HG03196 (cell line): ENCODE data around the gene SLC38A3.
"Not testable (repeated sequence)": the region's sequence is repeated elsewhere in the genome, so short reads cannot be mapped to it uniquely, and the experiment has no call there.

Experiments used
- ATAC-seq: cut with Tn5 transposase; IDR thresholded peaks from one replicate; pipeline ENCODE4 v1.9.1; 2021; ENCODE audit not compliant: unreplicated experiment

SLC38A3 gene

DNA sequence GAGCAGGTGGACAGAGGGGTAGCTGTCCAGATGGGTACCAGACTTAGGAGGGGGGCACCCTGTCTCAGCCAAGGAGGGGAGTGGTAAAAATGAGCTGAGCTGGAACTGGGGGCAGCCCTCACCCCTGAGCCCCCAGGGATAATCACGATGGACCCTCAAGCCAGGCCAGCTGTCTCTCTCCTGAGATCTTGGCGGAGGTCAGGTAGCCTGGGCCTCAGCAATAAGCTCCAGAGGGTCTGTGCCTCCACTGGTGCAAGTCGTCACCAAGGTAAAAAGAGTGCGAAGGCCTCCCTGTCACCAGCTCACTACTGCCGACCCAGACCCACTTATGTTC is 5.1 kb downstream of the SLC38A3 start:
- ATAC-seq = no peak

DNA sequence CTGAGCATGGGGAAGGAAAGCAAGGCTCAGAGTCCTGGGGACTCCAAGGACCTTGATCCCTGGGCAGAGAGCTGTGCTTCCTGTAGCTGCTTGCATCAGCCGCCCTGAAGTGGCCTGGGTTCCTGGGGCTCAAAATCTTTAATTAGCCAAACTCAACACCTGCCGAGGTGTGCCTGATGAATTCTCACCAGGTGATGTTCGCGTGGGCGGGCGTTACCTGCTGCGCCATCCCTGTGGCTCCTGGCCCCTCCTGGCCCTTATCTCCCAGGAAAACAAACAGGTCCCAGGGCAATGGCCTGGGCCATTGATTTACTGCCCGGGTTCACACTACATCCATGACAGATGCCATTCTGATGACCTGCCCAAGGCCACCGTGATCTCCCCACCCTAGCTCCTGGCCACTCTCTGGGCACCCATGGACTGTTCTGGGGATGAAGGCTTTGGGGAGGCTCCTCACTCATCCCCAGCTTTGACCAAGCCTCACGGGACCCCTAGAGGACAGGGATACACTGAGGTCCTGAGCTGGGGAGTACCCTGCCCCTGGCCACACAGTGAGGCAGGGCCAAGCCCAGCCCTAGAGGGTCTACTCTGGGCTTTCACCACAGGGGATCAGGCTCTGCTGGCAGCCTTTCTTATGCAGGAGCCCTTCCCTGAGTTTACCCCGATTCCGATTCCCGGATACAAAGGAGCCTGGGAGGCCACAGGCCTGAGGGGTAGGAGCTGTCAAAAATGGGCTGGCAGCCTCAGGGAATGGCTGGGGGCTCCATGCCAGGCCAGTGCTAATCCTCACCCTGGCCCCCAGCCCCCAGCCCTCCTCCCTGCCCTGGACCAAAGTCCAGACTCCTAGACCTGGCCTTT is 5.7 kb downstream of the SLC38A3 start:
- ATAC-seq = no peak

GRCh38 chr3:50211368-50211717 is 6.3 kb downstream of the SLC38A3 start:
- not testable (repeated sequence) for ATAC-seq

DNA sequence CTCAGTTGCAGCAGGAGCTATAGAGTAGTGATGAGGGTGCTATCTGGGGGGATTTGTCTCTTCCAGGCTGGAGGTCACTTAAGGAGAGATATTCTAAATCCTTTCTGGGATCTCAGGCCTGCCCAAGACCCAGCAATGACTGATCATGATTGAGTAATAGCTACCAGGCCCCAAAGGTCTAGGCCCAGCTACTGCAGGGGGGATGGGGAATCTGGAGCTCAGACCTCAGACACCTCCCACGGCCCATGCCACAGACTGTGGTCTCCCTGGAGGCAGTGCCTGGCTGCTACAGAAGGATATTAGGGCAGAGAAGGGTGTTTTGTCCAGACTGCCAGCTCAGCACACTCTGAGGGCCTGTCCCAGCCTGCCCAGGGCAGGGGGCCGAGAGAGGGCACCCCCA is 6.9 kb downstream of the SLC38A3 start:
- no peak for ATAC-seq

DNA sequence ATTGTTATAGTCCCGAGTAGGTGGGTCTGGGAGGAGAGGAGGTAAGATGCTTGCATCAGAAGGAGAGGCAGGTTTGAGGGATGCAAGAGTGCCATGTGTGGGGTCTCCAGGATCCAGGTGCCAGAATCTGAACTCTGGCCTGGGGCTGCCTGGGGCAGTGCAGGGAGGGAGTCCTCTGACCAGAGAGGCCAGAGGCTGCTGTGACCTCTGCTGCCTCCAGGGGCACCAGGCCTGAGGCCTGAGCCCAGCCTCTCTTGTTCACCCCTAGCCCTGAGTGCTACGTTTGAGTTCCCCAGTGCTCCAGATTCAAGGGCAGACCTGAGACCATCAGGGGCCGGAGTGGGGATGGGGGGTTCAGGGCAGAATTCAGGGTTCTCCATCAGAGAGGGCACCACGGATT is 7.4 kb downstream of the SLC38A3 start:
- ATAC-seq = no peak

DNA sequence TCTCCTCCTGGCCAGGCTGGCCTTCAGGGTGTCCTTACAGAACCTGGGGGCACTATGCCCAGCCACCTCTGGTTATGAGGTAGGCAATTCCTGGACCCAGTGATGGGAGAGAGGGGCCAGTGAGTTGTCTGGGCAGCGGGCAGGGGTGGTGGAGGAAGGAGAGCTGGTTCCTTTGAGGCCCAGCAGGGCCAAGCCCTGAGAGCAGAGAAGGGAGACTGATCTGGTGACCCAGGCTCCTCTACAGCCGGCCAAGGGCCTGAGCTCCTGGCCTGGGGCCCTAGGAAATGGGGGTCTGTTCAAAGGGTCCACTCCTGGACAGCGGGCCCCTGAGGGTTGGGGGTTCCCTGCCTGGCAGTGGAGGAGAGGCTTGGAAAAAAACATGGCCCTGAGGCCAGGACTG is 7.9 kb downstream of the SLC38A3 start:
- ATAC-seq = no peak

DNA sequence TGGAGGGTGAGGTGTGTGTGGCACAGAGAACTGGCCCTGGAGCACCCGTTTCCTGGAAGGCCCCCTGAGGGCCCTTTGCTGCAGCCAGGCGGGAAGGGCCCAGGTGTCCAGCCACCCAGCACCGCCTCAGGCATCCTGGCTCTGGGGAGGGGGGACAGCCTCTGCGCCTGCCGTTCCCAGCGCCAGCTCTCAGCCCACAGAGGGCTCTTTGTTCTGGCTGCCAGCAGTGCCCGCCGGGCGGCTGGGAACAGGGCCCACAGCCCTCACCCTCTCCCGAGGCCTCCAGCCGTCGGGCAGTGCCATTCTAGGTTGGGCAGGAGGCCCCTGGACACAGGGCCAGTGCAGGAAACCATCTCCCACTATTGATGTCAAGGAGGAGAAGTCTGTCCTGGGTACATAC is 8.3 kb downstream of the SLC38A3 start:
- ATAC-seq = no peak

DNA sequence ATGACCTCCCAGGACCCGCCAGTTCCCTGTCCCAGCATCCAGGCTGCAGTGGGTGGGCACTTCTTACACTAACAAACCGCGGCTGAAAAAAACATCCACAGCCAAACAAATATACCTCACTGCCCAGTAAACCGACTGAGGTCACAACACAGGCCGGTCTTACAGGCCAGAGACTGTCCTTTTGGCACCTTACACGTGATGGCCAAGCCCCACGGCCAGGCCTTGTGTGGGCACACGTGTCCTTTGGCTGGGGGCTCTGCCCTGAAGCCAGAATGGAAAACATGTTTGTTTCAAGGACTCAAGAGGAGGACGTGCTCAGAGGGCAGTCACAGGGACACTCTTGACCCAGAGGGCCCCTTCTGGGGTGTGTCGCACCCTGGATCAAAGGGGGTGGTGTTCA is 9.8 kb downstream of the SLC38A3 start:
- ATAC-seq = no peak

- no peak for ATAC-seq
These were observed 10.5 kb downstream of the SLC38A3 start for GRCh38 chr3:50215529-50215928.

DNA sequence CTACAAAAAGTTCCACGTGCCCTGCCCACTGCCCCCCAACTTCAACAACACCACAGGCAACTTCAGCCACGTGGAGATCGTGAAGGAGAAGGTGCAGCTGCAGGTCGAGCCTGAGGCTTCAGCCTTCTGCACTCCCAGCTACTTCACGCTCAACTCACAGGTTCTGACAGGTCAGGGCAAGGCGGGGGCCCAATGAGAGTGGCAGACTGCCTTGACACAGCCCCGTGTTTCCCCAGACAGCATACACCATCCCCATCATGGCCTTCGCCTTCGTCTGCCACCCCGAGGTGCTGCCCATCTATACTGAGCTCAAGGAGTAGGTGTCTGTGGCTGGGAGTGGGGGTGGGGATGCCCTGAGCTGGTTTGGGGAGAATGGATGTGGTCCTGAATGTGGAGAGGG is 12.6 kb downstream of the SLC38A3 start:
- ATAC-seq = no peak

- no peak for ATAC-seq
These were observed 13.4 kb downstream of the SLC38A3 start for GRCh38 chr3:50218448-50218847.

- no peak for ATAC-seq
These were observed 14.2 kb downstream of the SLC38A3 start for GRCh38 chr3:50219285-50219684.

- no peak for ATAC-seq
These were observed 15.0 kb downstream of the SLC38A3 start for GRCh38 chr3:50220109-50220508.

GRCh38 chr3:50221051-50221410 is 16.0 kb downstream of the SLC38A3 start:
- ATAC-seq = no peak

DNA sequence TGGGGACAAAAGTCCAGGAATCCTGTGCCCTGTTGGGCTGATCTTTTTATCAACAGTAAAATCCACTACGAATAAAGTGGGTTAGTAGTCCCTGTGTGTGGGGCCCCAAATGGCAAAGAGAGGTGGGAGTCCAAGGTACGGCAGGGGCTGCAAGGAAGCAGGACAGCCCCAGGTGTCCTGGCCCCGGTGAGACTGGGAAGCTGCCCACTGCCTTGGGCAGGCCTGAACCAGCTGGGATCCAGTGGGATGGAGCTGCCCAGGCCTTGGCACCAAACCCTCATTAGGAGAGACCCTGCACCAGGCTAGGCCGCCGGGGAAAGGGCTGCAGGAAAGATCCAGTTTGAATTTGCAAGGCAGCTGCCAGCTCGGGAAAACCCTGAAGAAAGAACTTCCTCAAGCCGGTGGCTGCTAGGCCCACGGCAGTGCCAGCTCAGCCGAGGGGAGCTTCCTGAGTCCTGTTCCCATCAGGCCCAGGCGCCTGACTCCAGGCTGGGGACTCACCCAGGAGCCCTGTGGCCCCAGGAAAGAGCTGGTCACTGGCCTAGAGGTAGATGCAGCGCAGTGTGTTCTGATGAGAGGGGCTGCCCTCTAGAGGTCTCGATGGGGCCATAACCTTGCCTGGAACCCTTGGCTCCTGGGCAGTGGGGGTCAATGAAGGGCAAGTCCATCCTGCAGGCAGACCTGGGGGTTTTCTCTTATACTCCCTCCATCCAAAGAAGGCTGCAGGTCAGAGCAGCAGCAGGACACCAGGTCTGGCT is 16.5 kb downstream of the SLC38A3 start:
- ATAC-seq = no peak

- ATAC-seq = no peak
These were observed 17.1 kb downstream of the SLC38A3 start for GRCh38 chr3:50222169-50222528.

DNA sequence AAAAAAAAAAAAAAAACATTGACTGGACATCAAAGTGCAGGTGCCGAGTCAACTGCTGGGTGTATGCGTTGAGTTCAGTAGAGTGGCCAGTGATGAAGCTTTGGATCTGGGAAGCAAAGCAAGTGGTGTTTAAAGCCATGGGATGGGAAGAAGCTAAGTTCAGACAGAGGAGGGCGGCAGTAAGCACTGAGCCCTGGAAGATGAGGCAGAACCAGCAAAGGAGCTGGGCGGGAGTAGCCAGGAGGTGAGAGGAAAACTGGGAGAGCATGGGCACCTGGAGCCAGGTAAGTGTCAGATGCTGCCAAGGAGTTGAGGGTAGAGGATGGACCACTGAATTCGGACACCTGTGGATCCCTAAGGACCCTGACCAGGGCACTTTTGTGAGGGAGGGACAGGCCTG is 19.6 kb downstream of the SLC38A3 start:
- ATAC-seq = no peak

GRCh38 chr3:50226888-50227389 is 21.9 kb downstream of the SLC38A3 start:
- ATAC-seq = peak; percentile 5

DNA sequence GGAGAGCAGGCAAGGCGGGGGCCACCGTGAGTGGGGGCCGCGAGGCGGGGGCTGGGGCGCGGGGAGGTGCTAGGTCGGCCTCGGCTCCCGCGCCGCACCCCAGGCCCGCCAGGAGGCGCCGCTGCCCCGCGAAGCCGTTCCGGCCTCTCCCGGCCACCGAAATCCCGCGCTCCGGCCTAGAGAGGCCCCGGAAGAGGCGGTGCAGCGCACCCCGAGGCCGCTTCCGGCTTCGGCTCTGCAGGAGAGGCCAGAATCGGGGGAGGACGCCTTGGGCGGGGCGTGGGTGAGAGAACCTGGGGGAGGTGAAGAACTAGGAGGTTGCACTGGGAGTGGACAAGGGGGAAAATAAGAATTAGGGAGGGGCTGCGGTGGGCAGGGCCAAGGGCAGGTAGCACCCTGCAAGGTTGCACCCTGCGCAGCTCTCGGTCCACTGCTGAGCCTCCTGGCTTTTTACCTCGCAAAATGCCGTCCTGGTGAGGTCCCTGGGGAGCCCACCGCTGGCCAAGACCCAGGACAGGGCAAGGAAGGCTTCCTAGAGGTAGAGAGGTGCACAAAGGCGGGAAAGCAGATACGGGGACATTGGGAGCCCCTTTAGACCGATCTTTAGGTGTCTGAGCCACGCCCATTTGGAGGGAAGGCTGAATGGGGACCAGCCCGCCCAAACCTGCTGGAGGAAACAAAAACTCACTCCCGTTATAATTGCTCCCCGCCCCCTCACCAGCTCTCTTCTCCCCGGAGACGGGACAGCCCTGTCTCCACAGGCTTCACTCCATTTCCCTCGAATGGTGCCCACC is 22.5 kb downstream of the SLC38A3 start:
- ATAC-seq = peak; percentile 85

GRCh38 chr3:50228184-50228763 is 23.2 kb downstream of the SLC38A3 start:
- not testable (repeated sequence) for ATAC-seq

DNA sequence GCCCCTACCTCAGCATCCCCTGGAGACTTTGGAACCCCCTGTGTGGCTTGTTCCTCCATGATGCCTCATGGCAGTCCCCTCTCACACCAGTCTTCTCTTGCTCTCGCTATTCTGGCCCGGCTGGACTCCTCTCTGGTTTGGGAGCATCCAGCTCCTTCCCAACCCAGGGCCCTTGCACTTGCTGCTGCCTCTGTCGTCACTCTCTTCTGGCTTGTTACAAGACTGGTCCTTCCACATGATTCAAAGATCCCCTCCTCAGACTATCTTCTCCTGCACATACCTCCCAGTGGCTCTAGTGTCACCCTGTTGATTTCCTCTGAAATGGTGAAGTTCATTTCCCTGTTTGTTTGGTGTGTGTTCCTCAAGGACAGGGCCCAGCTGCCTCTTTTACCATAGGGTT is 24.4 kb downstream of the SLC38A3 start:
- ATAC-seq = no peak
